Activated effector memory CD4-positive, alpha-beta T cell treated with anti-CD3 and anti-CD28 coated beads, Interleukin-2, amount 50 U/mL, for 16 hours (primary cell): Measurements from ENCODE around the gene VHLL.
A peak's percentile ranks its signal among the peaks of the same experiment; 100 is the strongest.
"Not testable (repeated sequence)": the region's sequence is repeated elsewhere in the genome, so short reads cannot be mapped to it uniquely, and the experiment has no call there.

Experiments used
- DNase-seq: peaks from one replicate; pipeline ENCODE4 v3.0.0-alpha.2; 2020

VHLL gene

DNA sequence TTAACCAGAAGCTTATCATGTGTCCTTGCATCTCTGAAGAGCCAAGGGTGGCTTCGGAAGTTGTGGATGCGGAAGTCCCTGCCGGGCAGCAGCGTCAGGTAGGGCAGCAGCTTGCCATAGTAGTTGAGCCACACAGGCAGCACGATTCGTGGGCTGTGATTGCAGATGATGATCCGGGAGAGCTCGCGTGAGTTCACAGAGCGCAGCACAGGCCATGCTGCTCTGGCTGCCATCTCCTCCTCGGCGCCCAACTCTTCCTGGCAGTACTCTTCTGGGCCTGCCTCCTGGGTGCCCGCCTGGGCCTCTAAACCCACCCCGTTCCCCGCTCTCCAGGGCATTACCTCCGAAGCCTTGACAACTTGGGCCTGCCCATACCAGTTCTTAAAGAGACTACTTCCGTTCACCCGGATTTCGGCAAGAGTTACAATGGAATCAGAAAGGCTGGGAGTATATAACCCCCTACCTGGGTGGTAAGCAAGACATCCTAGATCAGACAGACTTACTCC lies at the start of gene VHLL:
TSS of gene VHLL (minus strand) at position 456 of the 506 bp plus-strand sequence. CDS start at position 338, 118 bp downstream.
- no peak for DNase-seq

DNA sequence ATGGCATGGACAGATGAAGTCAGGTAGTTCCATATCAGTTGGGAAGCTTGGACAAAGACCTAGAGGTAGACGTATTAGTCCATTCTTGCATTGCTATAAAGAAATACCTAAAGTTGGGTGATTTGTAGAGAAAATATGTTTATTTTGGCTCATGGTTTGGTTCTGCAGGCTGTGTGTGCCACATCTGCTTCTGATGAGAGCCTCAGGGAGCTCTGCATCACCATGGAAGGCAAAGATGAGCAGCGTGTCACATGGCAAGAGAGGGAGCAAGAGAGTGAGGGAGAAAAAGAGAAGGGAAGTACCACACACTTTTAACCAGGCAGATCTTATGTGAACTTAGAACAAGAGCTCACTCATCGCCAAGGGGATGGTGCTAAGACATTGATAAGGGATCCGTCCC lies 48.2 kb upstream of the VHLL start:
- no peak for DNase-seq

DNA sequence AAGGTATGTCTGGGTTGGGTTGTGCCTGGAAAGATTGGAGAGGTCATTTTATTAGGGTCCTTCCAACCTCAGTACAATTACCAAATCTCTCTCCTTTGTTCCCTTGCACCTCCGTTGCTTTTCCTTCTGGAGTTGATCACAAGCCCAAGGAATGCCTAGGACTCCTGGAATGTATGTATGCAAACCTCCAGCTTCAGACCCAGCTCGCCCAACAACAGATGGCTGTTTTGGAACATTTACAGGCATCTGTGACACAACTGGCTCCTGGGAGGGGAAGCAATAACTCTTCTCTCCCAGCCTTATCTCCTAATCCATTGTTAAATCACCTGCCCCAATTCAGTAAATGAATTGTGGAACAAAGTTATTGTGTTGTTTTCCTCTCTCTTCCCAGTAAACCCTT lies 47.5 kb upstream of the VHLL start:
- no peak for DNase-seq

DNA sequence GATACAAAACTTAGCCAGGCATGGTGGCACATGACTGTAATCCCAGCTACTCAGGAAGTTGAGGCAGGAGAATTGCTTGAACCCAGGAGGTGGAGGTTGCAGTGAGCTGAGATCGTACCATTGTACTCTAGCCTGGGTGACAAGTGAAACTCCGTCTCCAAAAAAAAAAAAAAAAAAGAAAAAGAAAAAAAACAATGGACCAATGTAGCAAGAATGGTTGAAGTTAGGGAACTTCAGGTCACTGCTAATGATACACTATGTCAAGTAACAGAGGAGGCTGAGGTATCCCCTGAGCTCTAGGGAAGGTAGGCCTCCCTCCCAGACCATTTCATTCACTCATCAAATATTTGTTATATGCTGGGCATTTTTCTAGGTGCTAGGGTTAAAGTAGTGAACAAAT lies 46.9 kb upstream of the VHLL start:
- DNase-seq: not testable (repeated sequence)

DNA sequence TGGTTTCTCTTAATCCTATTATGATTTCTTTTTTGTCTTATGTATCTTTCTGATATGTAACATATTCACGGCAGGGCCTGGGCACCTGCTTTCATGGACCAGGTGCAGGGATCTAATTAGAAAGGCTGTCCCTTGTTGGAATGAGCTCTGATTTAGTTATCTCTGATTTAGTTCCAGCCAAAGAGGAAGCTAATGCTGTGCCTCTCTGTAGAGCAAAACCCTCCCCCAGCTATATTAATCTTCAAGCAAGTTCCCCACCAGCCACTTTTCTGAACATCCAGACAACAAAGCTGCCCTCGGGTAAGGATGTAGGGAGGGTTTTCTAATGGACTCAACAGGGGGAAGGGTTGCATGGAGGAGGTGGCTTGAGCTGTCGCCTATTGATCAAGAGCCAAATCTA lies 45.3 kb upstream of the VHLL start:
- DNase-seq: no peak

DNA sequence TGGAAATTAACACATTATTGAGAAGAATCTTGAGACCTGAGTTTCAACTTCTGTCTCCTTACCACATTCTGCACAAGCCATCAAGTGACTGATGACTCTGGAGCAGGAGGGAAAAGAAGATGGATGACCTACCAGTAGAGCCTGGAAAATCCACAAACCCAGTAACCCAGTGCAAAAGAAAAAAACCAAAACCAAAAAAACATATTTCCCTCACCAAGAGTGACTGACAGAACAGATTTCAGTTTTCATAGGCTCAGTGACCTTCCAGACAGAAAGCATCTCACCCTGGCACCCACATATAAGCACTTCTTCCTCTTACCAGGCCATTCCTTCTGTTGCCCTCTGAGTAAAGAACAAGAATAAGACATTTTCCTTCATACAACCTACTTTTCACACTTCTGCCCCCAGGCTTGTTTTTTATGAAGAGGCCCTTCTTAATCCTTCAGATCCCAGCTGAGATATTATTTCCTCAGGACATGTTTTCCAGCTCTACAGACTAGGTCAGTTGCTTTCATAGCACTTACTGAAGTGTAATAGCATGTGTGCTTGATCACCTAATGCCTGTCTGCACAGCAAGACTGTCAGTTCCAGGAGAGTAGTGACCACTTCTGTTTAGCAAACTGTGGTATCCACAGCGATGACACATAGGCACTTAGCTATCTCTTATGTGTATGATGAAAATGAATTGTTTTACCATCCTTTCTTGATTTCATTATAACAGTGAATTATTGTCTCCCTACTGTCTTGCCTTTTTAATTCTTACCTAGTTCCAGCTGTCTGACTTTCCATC lies 43.3 kb upstream of the VHLL start:
- DNase-seq: no peak

DNA sequence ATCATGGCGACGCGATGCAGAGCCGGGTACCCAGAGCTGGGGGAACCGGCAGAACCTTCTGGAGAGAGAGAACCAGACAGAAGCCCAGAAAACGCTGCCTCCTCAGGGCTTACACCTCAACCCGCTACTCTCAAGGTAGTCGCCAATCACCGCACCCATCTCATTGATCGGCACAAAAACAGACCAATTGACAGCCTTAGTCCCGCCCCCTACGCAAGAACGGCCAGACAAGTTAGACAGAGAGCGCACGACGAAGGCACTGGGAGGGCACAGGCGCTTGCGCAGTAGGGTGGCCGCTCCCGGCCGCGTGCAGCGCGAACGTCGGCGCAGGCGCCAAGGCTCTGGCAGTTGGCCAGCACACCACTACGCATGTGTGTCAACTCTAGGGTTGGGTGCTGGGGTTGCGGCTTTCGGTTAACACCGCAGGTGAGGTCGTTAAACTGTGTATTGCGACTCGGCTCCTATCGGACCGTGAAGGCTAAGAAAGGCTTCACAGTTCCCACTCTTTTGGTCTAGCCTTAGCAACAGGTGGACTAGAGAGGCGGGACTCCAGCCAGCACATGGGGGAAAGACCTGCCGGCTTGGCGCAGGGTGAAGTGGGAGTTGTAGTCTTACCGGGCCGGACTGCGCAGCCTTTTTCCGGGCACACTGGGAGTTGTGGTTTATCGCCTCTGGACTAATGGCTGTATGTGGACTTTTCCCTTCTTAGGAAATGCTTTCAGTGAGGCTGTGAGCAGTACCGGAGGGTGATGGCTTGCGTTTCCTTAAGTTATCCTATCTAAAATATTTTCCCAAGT lies 39.3 kb upstream of the VHLL start, which contains the start of the genes CCT3 and TSACC:
TSS of gene CCT3 (minus strand) at position 113 of the 797 bp plus-strand sequence. CDS start at position 5, 108 bp downstream.
TSS of gene TSACC (plus strand) at position 347 of the 797 bp plus-strand sequence. CDS start 1,232 bp downstream, outside the sequence.
- DNase-seq: peak; percentile 100

DNA sequence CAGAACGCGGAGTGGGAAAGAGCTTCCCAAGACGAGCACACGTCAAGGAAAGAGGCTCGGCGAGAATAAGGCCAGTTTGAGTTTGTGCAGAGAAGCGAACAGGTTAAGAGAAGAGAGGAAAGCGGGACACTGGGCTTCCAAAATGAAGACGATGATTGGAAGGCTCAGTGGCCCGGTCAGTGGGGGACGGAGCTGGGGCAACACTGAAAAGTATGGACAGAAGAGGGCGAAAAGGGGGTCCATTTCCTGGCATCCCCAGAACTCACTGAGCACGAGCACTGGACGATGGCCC lies 38.7 kb upstream of the VHLL start:
- DNase-seq: no peak

DNA sequence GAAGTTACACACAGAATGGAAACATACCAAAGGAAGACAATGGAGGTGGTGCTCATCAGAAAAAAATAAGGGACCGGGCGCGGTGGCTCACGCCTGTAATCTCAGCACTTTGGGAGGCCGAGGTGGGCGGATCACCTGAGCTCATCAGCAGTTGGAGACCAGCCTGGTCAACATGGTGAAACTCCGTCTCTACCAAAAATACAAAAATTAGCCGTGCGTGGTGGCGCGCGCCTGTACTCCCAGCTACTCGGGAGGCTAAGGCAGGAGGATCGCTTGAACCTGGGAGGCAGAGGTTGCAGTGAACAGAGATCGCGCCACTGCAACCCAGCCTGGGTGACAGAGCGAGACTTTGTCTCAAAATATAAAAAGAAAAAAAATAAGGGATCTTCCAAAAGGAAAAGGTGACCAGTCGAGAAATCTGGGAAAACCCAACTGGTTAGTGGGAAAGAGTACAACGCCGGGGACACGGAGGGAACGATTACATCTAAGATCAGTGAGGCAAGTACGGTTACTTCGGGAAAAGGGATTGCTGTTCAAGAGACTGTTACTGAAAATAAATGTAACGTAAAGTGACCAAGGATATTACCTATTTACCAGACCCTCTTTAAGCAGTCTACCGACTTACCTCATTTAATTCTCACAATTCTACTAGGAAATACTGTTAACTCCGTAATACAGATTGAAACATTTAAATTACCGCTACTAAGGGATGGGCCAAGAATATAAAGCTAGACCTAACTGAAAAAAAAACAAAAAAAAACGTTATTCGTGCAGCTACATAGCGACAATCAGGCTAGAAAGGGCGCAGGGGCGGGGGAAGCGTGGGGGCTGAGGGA lies 38.2 kb upstream of the VHLL start:
- peak; percentile 65 for DNase-seq

DNA sequence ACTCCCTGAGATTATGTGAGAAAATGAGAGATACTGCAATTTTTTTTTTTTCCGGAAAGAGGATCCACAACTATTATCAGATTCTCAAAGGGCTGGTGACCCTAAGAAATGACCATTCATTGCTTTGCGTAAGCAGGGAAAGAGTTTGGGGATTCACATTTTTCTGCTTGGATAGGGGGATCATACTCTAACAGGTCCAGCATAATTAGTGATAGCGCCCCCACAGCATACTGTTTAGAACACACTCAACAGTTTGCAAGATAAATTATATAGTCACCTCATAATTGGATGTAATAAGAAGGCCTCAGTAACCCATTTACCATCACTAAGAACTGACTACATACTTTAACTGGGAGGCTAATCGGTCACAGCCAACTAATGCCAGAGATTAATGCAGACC lies 37.1 kb upstream of the VHLL start:
- no peak for DNase-seq

DNA sequence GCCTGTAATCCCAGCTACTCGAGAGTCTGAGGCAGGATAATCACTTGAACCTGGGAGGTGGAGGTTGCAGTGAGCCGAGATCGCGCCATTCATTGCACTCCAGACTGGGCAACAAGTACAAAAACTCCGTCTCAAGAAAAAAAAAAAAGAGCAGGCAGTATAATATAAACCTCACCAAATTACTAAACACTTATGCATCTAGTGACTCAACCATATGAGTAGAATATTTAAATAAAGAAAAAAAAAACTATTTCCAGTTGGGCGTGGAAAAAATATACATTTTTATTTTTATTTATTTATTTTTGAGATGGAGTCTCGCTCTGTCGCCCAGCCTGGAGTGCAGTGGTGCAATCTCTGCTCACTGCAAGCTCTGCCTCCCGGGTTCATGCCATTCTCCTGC lies 24.1 kb upstream of the VHLL start:
- not testable (repeated sequence) for DNase-seq

DNA sequence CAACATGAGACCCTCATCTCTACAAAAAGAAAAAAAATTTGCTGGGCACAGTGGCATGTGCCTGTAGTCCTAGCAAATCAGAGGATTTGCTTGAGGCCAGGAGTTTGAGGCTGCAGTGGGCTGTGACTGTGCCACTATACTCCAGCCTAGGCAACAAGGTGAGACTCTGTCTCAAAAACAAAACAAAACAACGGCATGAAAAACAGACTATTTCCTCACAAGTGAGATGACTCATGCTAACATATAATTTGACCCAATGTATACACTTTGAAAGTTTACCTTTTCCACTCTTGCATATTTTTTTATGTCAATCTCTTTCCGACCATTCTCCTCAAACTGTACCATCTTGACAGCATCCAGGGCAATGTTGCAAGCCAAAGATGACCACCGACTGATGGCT lies 21.5 kb upstream of the VHLL start:
- DNase-seq: no peak

DNA sequence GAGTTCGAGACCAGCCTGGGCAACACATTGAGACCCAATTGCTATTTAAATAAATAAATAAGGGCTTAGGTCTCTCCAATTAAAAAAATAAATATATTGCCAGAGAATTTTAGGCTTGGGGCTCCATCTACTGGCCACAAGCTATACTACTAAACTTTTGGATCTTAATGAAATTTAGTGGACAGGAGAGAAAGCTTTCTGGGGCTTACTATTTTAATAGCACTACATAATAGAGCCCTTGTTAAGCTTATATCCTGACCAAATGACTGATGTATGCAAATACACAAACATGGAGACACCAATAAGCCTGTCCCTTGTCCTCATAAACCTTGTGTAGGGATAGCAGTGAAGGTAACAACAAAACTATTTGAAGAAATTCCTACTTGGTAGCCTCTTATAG lies 20.6 kb upstream of the VHLL start:
- DNase-seq: no peak

DNA sequence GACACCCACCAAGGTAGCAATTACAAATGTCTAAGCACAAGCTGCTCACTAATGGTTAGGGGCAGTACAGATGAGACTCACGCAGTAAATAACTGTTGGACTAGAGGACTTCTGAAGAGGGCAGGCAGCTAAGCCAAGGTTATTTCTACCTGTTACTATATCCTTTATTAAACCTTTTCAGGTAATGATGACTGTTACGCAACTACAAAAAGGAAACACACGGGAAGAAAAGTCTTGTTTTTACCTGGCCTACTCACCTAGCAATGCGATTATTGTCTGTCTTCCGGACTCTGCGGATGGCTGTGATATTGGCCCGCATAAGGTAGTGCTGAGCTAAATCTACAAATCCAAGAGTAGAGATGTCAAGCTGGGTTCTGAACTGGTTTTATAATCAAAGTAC lies 17.8 kb upstream of the VHLL start:
- no peak for DNase-seq

DNA sequence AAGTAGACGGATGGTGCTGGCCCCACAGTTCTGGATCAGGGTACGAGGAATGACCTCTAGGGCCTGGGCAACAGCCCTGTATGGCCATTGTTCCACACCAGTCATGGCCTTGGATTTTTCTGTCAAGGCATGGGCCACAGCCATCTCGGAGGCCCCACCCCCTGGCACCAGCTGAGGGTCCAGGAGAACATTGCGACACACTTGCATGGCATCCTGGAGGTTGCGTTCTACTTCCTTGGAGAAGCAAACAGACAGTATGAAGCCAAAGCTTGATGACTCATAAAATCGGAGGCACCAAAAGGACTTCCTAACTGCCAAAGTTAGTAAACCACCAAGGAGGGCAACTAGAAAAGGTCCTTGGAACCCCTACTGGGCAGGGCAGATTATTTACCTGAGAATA lies 11.9 kb upstream of the VHLL start:
- no peak for DNase-seq

DNA sequence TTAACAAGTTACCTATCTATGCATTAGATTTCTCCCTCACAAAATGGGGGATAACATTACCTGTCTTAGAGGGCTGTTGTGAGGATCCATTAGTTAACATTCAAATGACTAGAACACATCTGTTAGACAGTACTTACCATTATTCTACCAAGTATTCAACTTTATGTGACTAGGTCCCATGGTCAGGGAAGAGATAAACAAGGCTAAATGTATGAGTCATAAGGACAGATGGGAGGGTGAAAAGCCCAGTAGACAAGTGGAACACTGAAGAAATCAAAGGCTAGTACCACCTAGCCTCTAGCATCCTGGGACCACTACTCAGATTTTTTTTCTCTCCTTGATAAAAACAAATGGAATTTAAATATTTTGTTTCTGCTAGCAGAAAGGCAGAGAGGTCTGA lies 9.0 kb upstream of the VHLL start:
- no peak for DNase-seq

DNA sequence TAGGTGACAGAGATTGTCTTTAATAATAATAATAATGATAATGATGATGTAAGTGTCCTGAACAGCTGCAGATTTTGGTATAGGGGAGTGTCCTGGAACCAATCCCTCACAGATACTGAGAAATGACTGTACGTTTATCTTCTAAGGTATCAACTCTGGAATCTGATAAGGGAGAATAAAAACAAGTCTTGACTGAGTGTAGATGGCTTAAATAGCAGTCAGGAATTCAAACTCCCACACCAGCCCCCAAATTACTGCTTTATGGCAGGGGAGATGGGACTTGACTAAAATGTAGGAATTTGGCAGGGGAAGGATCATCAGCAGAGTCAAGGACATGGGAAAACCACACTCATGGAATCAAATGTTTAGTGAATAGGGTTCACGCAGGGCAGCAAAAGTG lies 6.1 kb upstream of the VHLL start:
- DNase-seq: no peak

DNA sequence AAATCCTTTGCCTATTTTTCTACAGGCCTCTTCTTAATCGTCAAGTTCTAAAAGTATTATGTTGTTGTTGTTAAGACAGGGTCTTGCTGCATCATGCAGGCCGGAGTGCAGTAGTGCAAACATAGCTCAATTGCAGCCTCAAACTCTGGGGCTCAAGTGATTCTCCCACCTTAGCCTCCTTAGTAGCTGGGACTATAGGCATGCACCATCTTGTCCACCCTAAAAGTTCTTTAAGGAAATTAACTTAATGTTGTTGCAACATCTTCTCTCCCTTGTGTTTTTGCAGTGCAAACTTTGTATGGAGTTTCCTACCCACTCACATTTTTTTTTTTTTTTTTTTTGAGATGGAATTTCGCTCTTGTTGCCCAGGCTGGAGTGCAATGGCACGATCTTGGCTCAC lies 4.1 kb upstream of the VHLL start:
- no peak for DNase-seq

DNA sequence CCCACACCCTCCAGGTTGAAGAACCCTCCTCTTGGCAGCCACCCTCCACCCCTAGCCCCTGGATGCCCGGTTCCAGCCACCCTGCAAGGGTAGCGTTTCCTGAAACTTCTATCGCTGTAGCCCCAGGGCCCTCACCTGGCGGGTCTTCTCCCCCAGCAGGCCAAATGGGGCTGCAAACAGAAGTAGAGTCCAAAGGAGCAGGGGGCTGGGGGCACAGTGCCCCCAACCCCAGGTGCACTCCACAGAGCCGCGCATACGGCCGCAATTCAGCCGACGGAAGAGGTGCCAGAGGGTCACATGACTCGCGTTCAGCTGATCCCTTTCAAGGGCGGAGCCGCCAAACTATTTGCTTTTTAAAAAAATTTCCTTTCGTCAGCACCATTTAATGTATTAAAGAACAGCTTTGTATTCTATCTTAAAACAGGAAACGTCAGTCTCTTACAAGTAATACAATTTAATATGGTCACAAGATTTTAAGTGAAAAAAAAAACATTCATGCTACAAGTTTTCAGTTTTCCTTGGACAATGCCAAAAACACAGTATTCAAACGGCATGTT lies 3.6 kb downstream of the VHLL start, which contains the start of gene GLMP:
TSS of gene GLMP (minus strand) at position 289 of the 557 bp plus-strand sequence. CDS start at position 255, 34 bp downstream.
- peak; percentile 85 for DNase-seq

DNA sequence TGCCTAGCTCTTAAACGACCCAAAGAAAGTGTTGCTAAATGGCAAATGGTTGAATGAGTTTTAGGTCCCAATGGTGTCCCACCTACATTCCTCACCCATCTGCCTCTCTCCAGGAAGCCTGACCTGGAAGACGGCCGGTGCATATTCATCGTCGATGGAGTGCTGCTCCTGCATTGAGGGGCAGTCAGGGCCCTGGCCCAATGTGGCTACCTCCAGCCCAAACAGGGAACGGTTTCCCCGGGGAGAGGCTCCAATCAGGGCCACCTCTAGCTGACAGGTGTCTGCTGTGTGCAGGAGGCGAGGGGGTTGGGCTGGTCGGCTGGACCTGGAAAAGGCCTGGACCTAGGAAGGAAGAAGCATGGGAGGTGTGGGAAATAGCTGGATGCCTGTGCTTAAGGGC lies 5.2 kb downstream of the VHLL start:
- DNase-seq: no peak

DNA sequence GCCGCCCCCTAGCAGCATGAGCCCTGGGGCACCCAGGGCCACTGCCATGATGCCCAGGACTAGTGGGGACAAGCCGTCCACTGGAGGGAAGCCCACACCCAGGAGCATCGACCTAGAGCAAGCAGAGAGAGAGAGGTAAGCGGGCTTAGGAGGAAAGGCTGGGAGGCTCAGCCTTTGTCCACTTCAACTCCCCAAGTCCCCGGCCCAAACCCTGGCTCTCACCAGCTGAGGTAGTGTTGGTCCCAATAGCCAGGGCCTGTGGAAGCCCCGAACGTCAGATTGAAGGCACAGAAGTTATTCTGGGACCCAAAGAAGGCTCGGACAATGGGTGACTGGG lies 6.0 kb downstream of the VHLL start:
- DNase-seq: no peak

DNA sequence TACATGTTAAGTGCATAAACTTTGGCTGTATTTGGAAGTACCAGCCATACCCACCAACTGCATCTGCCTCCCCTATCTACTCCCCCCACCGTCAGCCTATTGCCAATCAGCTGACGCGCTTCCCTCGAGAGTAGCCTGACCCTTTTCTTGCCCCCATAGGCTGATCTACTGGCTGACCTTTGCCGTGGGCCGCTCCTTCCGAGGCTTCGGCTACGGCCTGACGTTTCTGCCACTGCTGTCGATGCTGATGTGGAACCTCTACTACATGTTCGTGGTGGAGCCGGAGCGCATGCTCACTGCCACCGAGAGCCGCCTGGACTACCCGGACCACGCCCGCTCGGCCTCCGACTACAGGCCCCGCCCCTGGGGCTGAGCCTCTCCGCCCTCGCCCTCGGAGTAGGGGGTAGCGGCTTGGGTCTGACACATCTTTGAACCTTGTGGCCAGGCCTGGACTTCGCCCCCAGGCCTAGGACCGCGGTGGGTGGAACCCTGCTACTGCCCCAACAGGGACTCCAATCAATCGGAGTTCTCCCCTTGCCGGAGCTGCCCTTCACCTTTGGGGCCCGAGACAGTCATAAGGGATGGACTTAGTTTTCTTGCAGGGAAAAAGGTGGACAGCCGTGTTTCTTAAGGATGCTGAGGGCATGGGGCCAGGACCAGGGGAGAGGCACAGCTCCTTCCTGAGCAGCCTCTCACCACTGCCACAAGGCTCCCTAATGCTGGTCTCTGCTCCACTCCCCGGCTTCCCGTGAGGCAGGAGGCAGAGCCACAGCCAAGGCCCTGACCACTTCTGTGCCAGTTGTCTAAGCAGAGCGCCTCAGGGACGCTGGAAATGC lies 7.7 kb downstream of the VHLL start:
- DNase-seq: no peak
